Measurements from ENCODE around the gene NEDD8. TPM values are rescaled to one million over a fixed set of nuclear protein-coding genes. Genes with fewer than 3 reads are reported as not detected.

NEDD8 gene
- total RNA-seq, 1 experiment from 2014 or later: 178 TPM

DNA sequence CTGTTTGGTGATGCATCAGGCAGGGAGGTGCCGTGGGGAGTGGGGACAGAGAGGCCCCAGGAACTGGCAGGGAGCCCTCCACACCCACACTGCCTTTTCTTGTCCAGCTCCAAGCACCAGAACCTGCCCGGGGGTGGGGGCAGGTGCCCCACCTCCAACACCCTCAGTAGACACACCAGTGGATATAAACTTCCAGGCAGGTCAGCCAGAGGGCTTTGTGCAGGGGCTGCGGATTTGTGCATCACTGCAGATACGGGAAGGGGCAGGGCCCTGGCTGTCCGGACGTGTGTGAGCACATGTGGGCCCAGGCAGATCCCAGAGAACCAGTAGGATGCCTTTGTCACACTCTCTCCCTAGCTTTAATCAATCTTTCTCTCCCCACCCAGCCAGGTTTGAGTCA is 32.1 kb upstream of the NEDD8 start:
- RAD21 ChIA-PET (ENCODE audit: low non-redundant PET in 1 of 2, low total read pairs in 2 of 2, uncharacterized antibody in 2 of 2, unreplicated experiment in 2 of 2): no interaction called here
- TF ChIP-seq CTCF (IDR thresholded peaks at IDR 0.05 in 2 of 3, conservative IDR thresholded peaks at IDR 0.05 in 1 of 3; ENCODE audit: borderline replicate concordance in 1 of 3, insufficient read depth in 1 of 3, low read depth in 2 of 3, low read length in 2 of 3) (no peak), SRF (IDR thresholded peaks at IDR 0.05; ENCODE audit: low read depth) (no peak), FOSL1 (IDR thresholded peaks at IDR 0.05; ENCODE audit: low read depth) (no peak), POLR2A (IDR thresholded peaks at IDR 0.05; ENCODE audit: borderline replicate concordance, extremely low read depth, insufficient read depth, insufficient read length) (no peak), EGR1 (IDR thresholded peaks at IDR 0.05; ENCODE audit: low read depth) (no peak), RAD21 (IDR thresholded peaks at IDR 0.05; ENCODE audit: low read depth) (no peak), ZFX (IDR thresholded peaks at IDR 0.05) (no peak)
- TF ChIP-seq, protein P1, sequence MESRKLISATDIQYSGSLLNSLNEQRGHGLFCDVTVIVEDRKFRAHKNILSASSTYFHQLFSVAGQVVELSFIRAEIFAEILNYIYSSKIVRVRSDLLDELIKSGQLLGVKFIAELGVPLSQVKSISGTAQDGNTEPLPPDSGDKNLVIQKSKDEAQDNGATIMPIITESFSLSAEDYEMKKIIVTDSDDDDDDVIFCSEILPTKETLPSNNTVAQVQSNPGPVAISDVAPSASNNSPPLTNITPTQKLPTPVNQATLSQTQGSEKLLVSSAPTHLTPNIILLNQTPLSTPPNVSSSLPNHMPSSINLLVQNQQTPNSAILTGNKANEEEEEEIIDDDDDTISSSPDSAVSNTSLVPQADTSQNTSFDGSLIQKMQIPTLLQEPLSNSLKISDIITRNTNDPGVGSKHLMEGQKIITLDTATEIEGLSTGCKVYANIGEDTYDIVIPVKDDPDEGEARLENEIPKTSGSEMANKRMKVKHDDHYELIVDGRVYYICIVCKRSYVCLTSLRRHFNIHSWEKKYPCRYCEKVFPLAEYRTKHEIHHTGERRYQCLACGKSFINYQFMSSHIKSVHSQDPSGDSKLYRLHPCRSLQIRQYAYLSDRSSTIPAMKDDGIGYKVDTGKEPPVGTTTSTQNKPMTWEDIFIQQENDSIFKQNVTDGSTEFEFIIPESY (IDR thresholded peaks at IDR 0.05; ENCODE audit: extremely low read depth, insufficient replicate concordance, low read length): no peak
- TF ChIP-seq, protein P2, sequence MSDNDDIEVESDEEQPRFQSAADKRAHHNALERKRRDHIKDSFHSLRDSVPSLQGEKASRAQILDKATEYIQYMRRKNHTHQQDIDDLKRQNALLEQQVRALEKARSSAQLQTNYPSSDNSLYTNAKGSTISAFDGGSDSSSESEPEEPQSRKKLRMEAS (IDR thresholded peaks at IDR 0.05): no peak
- no peak for ATAC-seq
- POLR2A ChIA-PET: no interaction called here
- Histone ChIP-seq H3K36me3 (ENCODE audit: control insufficient read depth in 1 of 2, insufficient read depth in 2 of 2, low read length in 2 of 2) (no peaks in the 10 kb centered on the region; a peak in 1 of 4 replicates), H3K79me2 (ENCODE audit: insufficient read depth, low read length) (no peaks in the 10 kb centered on the region), H3K4me3 (replicated peaks in 1 of 2; ENCODE audit: low read depth in 1 of 2, low read length in 2 of 2) (no peak overlapping the region), H3K27ac (ENCODE audit: low read depth, low read length) (no peak overlapping the region), H2AFZ (ENCODE audit: low read depth, low read length, poor library complexity, severe bottlenecking) (no peak overlapping the region), H3K9ac (ENCODE audit: low read length) (no peak overlapping the region), H3K4me2 (ENCODE audit: low read length) (no peak overlapping the region), H3K27me3 (ENCODE audit: insufficient read depth, low read length) (no peaks in the 10 kb centered on the region), H3K9me3 (ENCODE audit: control insufficient read depth in 1 of 2, insufficient read depth in 1 of 2, low read depth in 1 of 2, low read length in 2 of 2) (no peaks in the 10 kb centered on the region), H4K20me1 (ENCODE audit: insufficient read depth) (no peaks in the 10 kb centered on the region), H3K4me1 (ENCODE audit: control insufficient read depth in 1 of 2, insufficient read depth in 2 of 2, low read length in 2 of 2) (peaks cover 2 to 7% of the 10 kb centered on the region in 2 experiments), H3K9me2 (ENCODE audit: insufficient read depth) (no peaks in the 10 kb centered on the region)
- intact Hi-C loops (cut with micrococcal nuclease): no loop called here
- CTCF ChIA-PET: no interaction called here
- no TSS peak for BruUV-seq (replicated peaks)
- no peak for DNase-seq (ENCODE audit: low read depth, low spot score)

All from HCT116 (cell line).